ENCODE measurements around the gene DNAJB11. TPM values are rescaled to one million over a fixed set of nuclear protein-coding genes. Genes with fewer than 3 reads are reported as not detected.

The DNAJB11 gene
- total RNA-seq, 1 donor from 2014 or later: 94.5 TPM

GRCh38 chr3:186618318-186618938 lies 47.9 kb downstream of the DNAJB11 start:
- H3K27me3 ChIP-seq (ENCODE audit: control insufficient read depth, insufficient read depth, low read length): no peaks in the 10 kb centered on the region
- no peak for FAIRE-seq

GRCh38 chr3:186619787-186620212 lies 49.3 kb downstream of the DNAJB11 start:
- DNase-seq (ENCODE audit: low read depth) (no peak), FAIRE-seq (no peak)
- no peak for TF ChIP-seq CTCF (IDR thresholded peaks at IDR 0.05; ENCODE audit: insufficient read depth, low read length, severe bottlenecking)
- Histone ChIP-seq H3K36me3 (ENCODE audit: control insufficient read depth, insufficient read depth, low read length) (no peaks in the 10 kb centered on the region), H3K4me3 (ENCODE audit: low read depth, low read length) (no peak overlapping the region), H3K27me3 (ENCODE audit: control insufficient read depth, insufficient read depth, low read length) (no peaks in the 10 kb centered on the region)

More at GRCh38 chr3:186618318-186618938, 47.9 kb downstream of the DNAJB11 start:
- DNase-seq (ENCODE audit: low read depth): no peak
- H3K36me3 ChIP-seq (ENCODE audit: control insufficient read depth, insufficient read depth, low read length): no peaks in the 10 kb centered on the region
- no peak for TF ChIP-seq CTCF (IDR thresholded peaks at IDR 0.05; ENCODE audit: insufficient read depth, low read length, severe bottlenecking)
- no peak overlapping the region for H3K4me3 ChIP-seq (ENCODE audit: low read depth, low read length)

GRCh38 chr3:186620213-186621092 lies 49.9 kb downstream of the DNAJB11 start:
- no peak for DNase-seq (ENCODE audit: low read depth)
- Histone ChIP-seq H3K36me3 (ENCODE audit: control insufficient read depth, insufficient read depth, low read length) (no peaks in the 10 kb centered on the region), H3K4me3 (ENCODE audit: low read depth, low read length) (no peak overlapping the region), H3K27me3 (ENCODE audit: control insufficient read depth, insufficient read depth, low read length) (no peaks in the 10 kb centered on the region)
- no peak for TF ChIP-seq CTCF (IDR thresholded peaks at IDR 0.05; ENCODE audit: insufficient read depth, low read length, severe bottlenecking)
- no peak for FAIRE-seq

GRCh38 chr3:186621894-186622650 lies 51.6 kb downstream of the DNAJB11 start:
- no peak overlapping the region for H3K4me3 ChIP-seq (ENCODE audit: low read depth, low read length)
- H3K36me3 ChIP-seq (ENCODE audit: control insufficient read depth, insufficient read depth, low read length): no peaks in the 10 kb centered on the region
- H3K27me3 ChIP-seq (ENCODE audit: control insufficient read depth, insufficient read depth, low read length): no peaks in the 10 kb centered on the region
- no peak for DNase-seq (ENCODE audit: low read depth)
- no peak for TF ChIP-seq CTCF (IDR thresholded peaks at IDR 0.05; ENCODE audit: insufficient read depth, low read length, severe bottlenecking)
- FAIRE-seq: no peak

GRCh38 chr3:186622651-186623310 lies 52.3 kb downstream of the DNAJB11 start:
- no peak for FAIRE-seq

More at GRCh38 chr3:186622651-186623310, 52.3 kb downstream of the DNAJB11 start:
- H3K36me3 ChIP-seq (ENCODE audit: control insufficient read depth, insufficient read depth, low read length): no peaks in the 10 kb centered on the region
- H3K4me3 ChIP-seq (ENCODE audit: low read depth, low read length): no peak overlapping the region
- H3K27me3 ChIP-seq (ENCODE audit: control insufficient read depth, insufficient read depth, low read length): no peaks in the 10 kb centered on the region
- no peak for DNase-seq (ENCODE audit: low read depth)
- TF ChIP-seq CTCF (IDR thresholded peaks at IDR 0.05; ENCODE audit: insufficient read depth, low read length, severe bottlenecking): no peak
